OCI-M2 (cell line): ENCODE measurements around the gene ADAMTSL2.

Source experiments
- DNase-seq: peaks from one replicate; lab custom pipeline; 2025; ENCODE audit not compliant: unreplicated experiment; lab: John Stamatoyannopoulos, UW

ADAMTSL2 gene

GRCh38 chr9:133532937-133533668, 1.4 kb upstream of the ADAMTSL2 start:
- DNase-seq = no peak

- DNase-seq = no peak
These were observed 647 bp upstream of the ADAMTSL2 start for GRCh38 chr9:133533857-133534256.

- no peak for DNase-seq
These were observed 888 bp downstream of the ADAMTSL2 start for GRCh38 chr9:133535306-133535877.

GRCh38 chr9:133536080-133536479, 1.6 kb downstream of the ADAMTSL2 start:
- DNase-seq = no peak

- DNase-seq = no peak
These were observed 2.0 kb downstream of the ADAMTSL2 start for GRCh38 chr9:133536536-133536935.

GRCh38 chr9:133537257-133537656, 2.8 kb downstream of the ADAMTSL2 start:
- DNase-seq = no peak

- no peak for DNase-seq
These were observed 3.7 kb downstream of the ADAMTSL2 start for GRCh38 chr9:133538176-133538575.

- no peak for DNase-seq
These were observed 4.6 kb downstream of the ADAMTSL2 start for GRCh38 chr9:133538851-133539833.

- DNase-seq = no peak
These were observed 5.6 kb downstream of the ADAMTSL2 start for GRCh38 chr9:133539991-133540697.

GRCh38 chr9:133540698-133541025, 6.2 kb downstream of the ADAMTSL2 start:
- no peak for DNase-seq

- no peak for DNase-seq
These were observed 7.5 kb downstream of the ADAMTSL2 start for GRCh38 chr9:133542002-133542401.

GRCh38 chr9:133543772-133544467, 9.4 kb downstream of the ADAMTSL2 start:
- no peak for DNase-seq

- no peak for DNase-seq
These were observed 11.2 kb downstream of the ADAMTSL2 start for GRCh38 chr9:133545494-133546286.

GRCh38 chr9:133546287-133546680, 11.8 kb downstream of the ADAMTSL2 start:
- DNase-seq = no peak

GRCh38 chr9:133547116-133547515, 12.6 kb downstream of the ADAMTSL2 start:
- no peak for DNase-seq

GRCh38 chr9:133551446-133551845, 16.9 kb downstream of the ADAMTSL2 start:
- DNase-seq = no peak

GRCh38 chr9:133552236-133552635, 17.7 kb downstream of the ADAMTSL2 start:
- no peak for DNase-seq

- no peak for DNase-seq
These were observed 18.6 kb downstream of the ADAMTSL2 start for GRCh38 chr9:133553123-133553522.

GRCh38 chr9:133553973-133554713, 19.6 kb downstream of the ADAMTSL2 start:
- no peak for DNase-seq
